ENCODE results near the gene MFSD12. TPM values are rescaled to one million over a fixed set of nuclear protein-coding genes. Genes with fewer than 3 reads are reported as not detected.

MFSD12 gene
- total RNA-seq (10 to 100 TPM; 13.7 to 36.0 (median 22.6) TPM), polyA plus RNA-seq (10 to 100 TPM in 1 of 3 donors, 1 to 10 TPM in 2; 2.4 to 53.5 (median 8.6) TPM)

- TF ChIP-seq POLR2AphosphoS5 (IDR thresholded peaks at IDR 0.05) (peak; percentile 38 to 81 (median 74)), EP300 (IDR thresholded peaks at IDR 0.05) (peak in 1 of 4 donors; percentile 37), POLR2A (IDR thresholded peaks at IDR 0.05) (no peak)
- Histone ChIP-seq H3K4me3 (peak within 1 kb of the TSS; percentile 66 to 99 (median 93)), H3K27ac (peak within 1 kb of the TSS; percentile 83 to 91 (median 87)), H3K4me1 (peaks cover 0 to 33% (median 27%) of the 10 kb centered on the region in 4 donors), H3K36me3 (no peaks in the 10 kb centered on the region), H3K9me3 (no peaks in the 10 kb centered on the region), H3K27me3 (no peaks in the 10 kb centered on the region)
- intact Hi-C loops (cut with DNase I): loop anchor here (1.0 kb wide), 1 partner anchor 15 kb away; the partner anchor contains the start of gene HMG20B
- DNase-seq: peak; percentile 97
- 1% methylated on average over 81 of the region's 81 CpGs for WGBS, 2 donors
These were observed at the start of gene MFSD12 for GRCh38 chr19:3557461-3558248. MFSD12 (minus strand) TSS chr19:3557586; CDS start chr19:3557403, 183 bp downstream.

GRCh38 chr19:3606690-3607289 lies 49.4 kb upstream of the MFSD12 start, which contains the start of gene TBXA2R:
TBXA2R (minus strand) TSS chr19:3606875; CDS start chr19:3600634, 6,241 bp downstream.
- Histone ChIP-seq H3K4me3 (peak within 1 kb of the TSS; percentile 40 to 62 (median 56)), H3K4me1 (peaks cover 0 to 45% (median 35%) of the 10 kb centered on the region in 4 donors), H3K9me3 (no peaks in the 10 kb centered on the region), H3K27me3 (no peaks in the 10 kb centered on the region), H3K36me3 (peaks cover 0 to 12% (median 8%) of the 10 kb centered on the region in 4 donors), H3K27ac (peak within 1 kb of the TSS; percentile 69 to 86 (median 78))
- intact Hi-C loops (cut with DNase I): no loop called here
- DNase-seq: peak; percentile 90
- WGBS, 2 donors: 3 to 4% methylated on average over 46 of the region's 46 CpGs
- TF ChIP-seq POLR2AphosphoS5 (IDR thresholded peaks at IDR 0.05): peak in 2 of 4 donors; percentile 47 to 52
- no peak for TF ChIP-seq CTCF (IDR thresholded peaks at IDR 0.05)
- TF ChIP-seq EP300 (IDR thresholded peaks at IDR 0.05): no peak
- TF ChIP-seq POLR2A (IDR thresholded peaks at IDR 0.05): peak in 1 of 2 donors; percentile 15

GRCh38 chr19:3606174-3606689 lies 48.8 kb upstream of the MFSD12 start:
- Histone ChIP-seq H3K27me3 (no peaks in the 10 kb centered on the region), H3K27ac (peak overlapping the region; percentile 69 to 86 (median 78)), H3K4me3 (peak overlapping the region; percentile 40 to 62 (median 56)), H3K9me3 (no peaks in the 10 kb centered on the region), H3K4me1 (peaks cover 0 to 45% (median 35%) of the 10 kb centered on the region in 4 donors), H3K36me3 (peaks cover 0 to 7% (median 3%) of the 10 kb centered on the region in 4 donors)
- intact Hi-C loops (cut with DNase I): no loop called here
- 1 to 5% methylated on average over 35 of the region's 35 CpGs for WGBS, 2 donors
- DNase-seq: peak; percentile 75
- TF ChIP-seq POLR2AphosphoS5 (IDR thresholded peaks at IDR 0.05) (no peak), EP300 (IDR thresholded peaks at IDR 0.05) (no peak), POLR2A (IDR thresholded peaks at IDR 0.05) (no peak)

- H3K4me1 ChIP-seq: peaks cover 0 to 45% (median 35%) of the 10 kb centered on the region in 4 donors
- intact Hi-C loops (cut with DNase I): no loop called here
- no peak for DNase-seq
- H3K27me3 ChIP-seq: no peaks in the 10 kb centered on the region
- H3K27ac ChIP-seq: peak overlapping the region in 2 of 4 donors; percentile 72 to 83
- TF ChIP-seq CTCF (IDR thresholded peaks at IDR 0.05) (no peak), EP300 (IDR thresholded peaks at IDR 0.05) (no peak), POLR2A (IDR thresholded peaks at IDR 0.05) (no peak), POLR2AphosphoS5 (IDR thresholded peaks at IDR 0.05) (no peak)
- peaks cover 0 to 2% (median 0%) of the 10 kb centered on the region in 4 donors for H3K36me3 ChIP-seq
- peak overlapping the region; percentile 40 to 62 (median 56) for H3K4me3 ChIP-seq
- H3K9me3 ChIP-seq: no peaks in the 10 kb centered on the region
- 16 to 46% methylated on average over 5 of the region's 5 CpGs for WGBS, 2 donors
These were observed 48.4 kb upstream of the MFSD12 start for GRCh38 chr19:3605770-3606169.

- TF ChIP-seq POLR2AphosphoS5 (IDR thresholded peaks at IDR 0.05) (no peak), CTCF (IDR thresholded peaks at IDR 0.05) (no peak), EP300 (IDR thresholded peaks at IDR 0.05) (no peak)
- intact Hi-C loops (cut with DNase I): no loop called here
- Histone ChIP-seq H3K4me3 (no peak overlapping the region), H3K27ac (peak overlapping the region in 2 of 4 donors; percentile 3 to 72), H3K4me1 (peaks cover 0 to 45% (median 35%) of the 10 kb centered on the region in 4 donors), H3K9me3 (no peaks in the 10 kb centered on the region), H3K36me3 (no peaks in the 10 kb centered on the region), H3K27me3 (no peaks in the 10 kb centered on the region)
- no peak for DNase-seq
- WGBS, 2 donors: 55 to 78% methylated on average over 3 of the region's 3 CpGs
These were observed 48.0 kb upstream of the MFSD12 start for GRCh38 chr19:3605361-3605760.
